Measurements from ENCODE around the gene JMY.

The JMY gene, protein sequence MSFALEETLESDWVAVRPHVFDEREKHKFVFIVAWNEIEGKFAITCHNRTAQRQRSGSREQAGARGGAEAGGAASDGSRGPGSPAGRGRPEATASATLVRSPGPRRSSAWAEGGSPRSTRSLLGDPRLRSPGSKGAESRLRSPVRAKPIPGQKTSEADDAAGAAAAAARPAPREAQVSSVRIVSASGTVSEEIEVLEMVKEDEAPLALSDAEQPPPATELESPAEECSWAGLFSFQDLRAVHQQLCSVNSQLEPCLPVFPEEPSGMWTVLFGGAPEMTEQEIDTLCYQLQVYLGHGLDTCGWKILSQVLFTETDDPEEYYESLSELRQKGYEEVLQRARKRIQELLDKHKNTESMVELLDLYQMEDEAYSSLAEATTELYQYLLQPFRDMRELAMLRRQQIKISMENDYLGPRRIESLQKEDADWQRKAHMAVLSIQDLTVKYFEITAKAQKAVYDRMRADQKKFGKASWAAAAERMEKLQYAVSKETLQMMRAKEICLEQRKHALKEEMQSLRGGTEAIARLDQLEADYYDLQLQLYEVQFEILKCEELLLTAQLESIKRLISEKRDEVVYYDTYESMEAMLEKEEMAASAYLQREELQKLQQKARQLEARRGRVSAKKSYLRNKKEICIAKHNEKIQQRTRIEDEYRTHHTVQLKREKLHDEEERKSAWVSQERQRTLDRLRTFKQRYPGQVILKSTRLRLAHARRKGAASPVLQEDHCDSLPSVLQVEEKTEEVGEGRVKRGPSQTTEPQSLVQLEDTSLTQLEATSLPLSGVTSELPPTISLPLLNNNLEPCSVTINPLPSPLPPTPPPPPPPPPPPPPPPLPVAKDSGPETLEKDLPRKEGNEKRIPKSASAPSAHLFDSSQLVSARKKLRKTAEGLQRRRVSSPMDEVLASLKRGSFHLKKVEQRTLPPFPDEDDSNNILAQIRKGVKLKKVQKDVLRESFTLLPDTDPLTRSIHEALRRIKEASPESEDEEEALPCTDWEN

DNA sequence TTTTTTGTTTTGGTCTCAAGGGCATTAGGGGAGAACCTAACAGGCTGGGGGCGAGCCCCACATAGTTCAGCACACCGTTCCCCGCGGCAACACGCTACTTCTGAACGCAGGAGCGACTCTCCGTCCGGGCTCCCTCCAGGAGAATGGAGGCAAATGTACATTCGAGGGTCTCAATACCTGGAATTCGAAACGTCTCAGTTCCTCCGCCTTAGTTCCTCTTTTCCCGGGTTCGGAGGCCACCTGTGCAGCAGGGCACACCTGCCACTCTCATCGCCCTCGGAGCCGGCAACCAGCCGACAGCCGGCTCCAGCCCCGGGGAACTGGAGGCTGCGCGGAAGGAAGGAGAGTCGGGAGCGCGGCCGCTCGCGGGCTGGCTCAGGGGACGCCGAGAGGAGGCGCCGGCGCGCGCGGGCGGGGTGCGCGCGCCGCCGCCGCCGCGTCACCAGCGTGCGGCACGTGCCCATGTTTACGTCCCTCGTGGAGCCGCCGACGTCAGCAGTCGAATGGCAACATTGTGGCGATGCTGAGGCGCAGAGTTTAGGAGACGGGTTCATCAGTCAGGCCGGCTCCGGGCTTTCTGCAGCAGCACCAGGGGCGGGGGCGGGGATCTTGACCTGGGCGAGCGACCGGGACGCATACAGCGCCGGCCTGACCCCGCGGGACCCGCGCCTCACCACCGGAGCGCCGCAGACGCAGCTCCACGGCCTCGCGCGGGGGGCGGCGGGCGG, at the start of gene JMY:
Gene JMY (plus strand): TSS at position 498 of the 728 bp plus-strand sequence. CDS start 520 bp downstream, outside the sequence.
- peak; percentile 72 for DNase-seq (ENCODE audit: low read depth)

DNA sequence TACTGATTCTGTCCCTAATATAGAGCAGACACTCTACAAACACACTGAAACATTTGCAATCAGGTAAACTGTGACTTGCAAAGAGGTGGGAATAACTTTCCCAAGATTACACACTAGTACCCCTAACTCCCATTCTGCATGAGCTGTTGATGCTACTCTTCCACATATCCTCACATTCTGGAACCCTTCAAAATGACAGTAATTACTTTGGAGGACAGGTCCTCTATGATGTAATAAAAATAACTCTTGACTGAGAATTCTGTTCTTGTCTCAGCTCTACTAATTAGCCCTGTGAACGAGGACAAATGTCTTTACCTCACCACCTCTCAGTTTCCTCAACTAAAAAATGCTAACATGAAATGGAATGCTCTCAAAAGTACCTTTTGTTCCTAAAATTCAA, 49.5 kb upstream of the JMY start:
- no peak for DNase-seq (ENCODE audit: low read depth)

DNA sequence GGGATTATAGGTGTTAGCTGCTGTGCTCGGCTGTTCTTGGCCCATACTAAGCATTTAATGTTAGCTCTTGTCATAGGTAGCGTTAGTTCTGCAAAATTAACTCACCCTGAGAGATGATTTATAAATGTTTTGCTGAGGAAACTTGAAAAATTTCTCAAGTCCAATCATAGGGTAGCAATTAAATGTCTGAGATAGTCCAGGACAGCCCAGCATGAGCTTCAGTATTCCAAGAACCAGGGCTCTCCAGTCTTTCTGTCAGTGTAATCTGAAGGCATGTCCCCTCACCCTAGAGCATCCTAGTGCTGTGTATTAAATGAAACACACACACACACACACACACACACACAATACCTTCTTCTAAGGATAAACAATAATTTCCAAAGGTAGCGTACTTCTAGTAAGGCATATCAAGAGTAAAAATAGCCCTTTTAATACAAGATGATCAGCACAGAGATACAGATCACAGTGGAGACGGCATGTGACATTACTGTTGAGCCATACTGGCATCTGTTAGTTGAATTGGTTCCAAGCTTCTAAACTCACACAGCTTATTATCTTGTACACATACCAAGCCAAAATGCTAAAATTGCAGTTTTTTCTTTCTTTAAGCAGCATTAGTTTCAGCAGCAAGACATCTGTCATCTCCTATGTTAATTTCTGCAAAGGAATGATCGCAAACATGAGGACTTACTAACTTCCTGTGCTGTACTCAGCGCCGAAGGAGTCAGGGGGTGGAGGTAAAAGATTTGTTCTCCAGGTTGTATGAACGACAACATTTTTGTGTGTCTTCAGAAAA, 46.3 kb upstream of the JMY start:
- no peak for DNase-seq (ENCODE audit: low read depth)

DNA sequence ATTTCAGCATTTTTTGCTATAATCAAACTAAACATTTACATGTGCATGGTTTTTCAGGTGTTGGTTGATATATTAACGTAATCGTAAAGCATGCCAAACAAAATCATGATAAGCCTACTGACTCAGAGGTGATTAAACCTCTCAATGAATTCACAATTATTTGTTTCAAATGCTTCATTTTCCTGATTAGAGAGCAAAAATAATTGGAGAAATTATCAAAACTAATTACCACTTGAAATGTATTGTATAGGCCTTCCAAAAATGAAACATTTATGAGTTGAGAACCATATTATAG, 45.7 kb upstream of the JMY start:
- no peak for DNase-seq (ENCODE audit: low read depth)

DNA sequence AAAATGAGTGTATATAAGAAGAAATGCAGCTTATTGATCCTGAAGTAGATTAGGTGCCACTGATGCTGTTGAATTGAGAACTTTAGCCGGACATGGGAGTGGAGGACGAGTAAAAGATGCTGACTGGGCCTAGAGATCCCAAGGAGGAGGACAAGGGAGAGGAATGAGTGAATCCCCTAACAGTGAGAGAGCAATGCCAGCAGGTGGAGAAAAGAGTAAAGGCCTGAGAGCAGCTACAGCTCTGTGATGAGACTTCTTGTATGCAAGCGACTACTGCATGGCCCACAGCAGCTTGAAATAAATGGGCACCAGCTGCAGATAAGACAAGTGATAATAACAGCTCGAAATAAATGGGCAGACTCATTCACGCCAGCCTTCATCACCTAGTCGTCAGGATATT, 44.5 kb upstream of the JMY start:
- DNase-seq (ENCODE audit: low read depth), result no peak

DNA sequence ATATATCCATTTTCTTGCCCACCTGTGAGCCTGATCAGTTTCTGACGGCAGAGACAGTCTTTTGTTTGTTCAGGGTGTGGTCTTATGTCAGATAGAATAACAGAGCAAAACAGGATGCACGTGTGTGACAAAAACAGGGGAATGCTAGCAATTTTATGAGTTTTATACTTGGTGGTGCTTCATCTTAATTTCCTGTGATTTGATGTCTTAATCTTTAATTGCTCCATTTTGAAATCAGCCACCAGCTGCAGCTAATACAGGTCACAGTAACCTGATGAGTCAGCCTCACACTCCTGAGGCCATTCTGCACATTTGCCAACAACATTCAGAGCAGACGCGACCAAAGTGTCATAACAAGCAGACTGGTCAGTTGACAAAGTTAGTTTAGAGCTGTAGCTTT, 42.3 kb upstream of the JMY start:
- no peak for DNase-seq (ENCODE audit: low read depth)

DNA sequence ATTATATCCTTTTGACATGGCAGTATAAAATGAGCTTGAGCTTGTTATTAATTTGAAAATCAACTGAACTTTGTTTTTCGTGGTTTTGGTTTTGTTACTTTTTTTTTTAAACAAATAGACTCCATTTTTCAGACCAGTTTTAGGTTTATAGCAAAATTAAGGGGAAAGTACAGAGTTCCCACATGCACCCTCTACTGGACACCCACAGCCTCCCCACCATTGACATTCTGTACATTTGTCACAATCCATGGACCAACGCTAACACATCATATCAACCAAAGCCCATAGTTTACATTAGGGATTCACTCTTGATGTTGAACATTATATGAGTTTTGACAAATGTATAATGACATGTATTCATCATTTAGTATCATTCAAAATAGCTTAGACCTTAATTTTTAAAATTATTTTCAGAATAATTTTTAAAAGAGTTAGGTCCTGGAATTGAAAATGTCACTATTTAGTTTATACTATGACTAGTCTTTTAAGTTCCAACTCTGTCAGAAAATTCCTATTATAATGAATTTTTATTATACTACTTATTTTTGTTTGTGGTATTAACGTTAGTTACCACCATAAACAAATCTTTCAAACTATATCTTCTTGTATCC, 35.3 kb upstream of the JMY start:
- no peak for DNase-seq (ENCODE audit: low read depth)

DNA sequence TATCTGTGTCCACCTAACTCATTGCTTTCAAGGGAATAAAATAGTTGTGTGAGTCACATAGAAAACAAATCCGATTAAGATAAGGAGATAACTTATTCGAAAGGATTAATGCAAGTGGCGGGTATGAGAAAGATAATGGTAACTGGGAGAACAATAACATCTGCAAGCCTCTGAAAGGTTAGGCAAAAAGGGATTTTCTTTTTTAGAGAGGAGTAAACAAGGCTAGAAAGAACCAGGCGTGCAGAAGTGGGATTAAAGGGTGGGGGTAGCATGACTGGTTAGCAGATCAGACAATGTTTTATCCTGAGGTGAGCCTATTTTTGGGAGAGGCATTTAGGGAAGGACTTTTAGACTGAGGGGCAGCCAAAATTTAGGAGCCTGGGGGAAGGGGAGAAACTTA, 34.7 kb upstream of the JMY start:
- peak; percentile 70 for DNase-seq (ENCODE audit: low read depth)

DNA sequence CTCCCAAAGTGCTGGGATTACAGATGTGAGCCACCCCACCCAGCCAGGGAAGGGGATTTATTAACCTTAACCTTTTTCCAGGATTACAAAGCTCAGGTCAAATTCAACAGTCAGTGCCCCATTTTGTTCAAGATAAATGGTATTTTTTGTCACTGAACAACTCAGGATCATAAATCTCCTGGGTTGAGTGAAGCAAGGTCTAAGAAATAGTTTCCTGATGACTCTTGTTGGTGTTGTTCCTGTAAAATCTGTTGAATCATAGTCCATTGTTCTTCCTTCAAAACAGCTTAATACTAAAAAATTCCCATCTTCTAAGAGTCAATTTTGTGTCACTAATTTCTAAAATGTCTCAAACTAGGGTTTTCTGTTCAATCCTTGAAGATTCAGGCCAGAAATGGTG, 33.9 kb upstream of the JMY start:
- peak; percentile 79 for DNase-seq (ENCODE audit: low read depth)

DNA sequence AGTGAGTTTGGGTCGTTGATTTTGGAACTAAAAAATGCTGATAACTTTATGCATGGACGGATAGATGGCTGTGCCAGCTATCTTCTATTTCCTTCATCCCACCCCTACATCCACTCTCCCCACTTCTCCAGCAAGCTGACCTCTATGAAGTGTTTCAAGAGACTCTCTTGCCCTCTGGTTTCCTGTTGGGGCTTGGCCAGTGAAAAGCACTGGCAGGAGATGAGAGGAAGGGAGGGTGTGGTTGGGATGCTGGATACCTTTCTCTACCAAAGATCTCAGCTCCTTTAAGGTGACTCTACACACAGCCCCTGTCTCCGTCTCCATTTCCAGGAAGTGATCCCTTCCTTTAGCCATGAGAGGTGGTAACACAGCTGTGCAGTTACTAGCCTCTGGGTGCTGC, 30.0 kb upstream of the JMY start:
- DNase-seq (ENCODE audit: low read depth), result no peak

DNA sequence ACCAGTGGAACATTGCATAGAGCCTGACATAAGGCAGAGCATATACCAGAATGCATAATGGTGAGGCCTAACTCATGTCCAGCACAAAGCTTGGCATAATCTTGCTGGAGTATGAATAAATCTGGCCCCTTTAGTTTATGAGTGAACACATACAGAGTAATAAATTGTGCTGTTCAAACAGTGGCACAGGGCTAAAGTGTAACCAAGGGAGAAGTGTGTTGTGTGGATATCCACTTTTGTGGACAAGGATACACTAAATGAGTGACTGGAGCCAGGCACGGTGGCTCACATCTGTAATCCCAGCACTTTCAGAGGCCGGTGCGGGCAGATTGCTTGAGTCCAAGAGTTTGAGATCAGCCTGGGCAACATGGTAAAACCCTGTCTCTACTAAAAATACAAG, 29.4 kb upstream of the JMY start:
- DNase-seq (ENCODE audit: low read depth), result no peak

DNA sequence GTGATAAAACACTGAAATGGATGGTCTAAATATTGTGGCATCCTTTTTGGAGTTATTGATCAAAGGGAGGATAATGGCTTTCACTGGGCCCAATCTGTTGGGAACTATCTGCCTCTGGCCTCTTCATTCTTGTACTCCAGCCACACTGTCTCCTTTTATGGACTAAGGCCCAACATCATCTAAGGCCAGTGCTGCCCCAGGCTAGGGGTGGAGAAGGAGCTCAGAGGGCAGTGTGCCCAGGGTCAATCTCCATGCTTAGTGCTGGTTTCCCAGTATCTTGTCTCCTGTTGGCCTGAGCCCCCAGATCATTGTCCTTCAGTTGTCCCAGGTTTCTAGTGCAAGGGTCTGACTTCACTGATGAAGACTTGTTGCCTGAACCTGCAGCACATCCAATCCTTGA, 26.4 kb upstream of the JMY start:
- no peak for DNase-seq (ENCODE audit: low read depth)

DNA sequence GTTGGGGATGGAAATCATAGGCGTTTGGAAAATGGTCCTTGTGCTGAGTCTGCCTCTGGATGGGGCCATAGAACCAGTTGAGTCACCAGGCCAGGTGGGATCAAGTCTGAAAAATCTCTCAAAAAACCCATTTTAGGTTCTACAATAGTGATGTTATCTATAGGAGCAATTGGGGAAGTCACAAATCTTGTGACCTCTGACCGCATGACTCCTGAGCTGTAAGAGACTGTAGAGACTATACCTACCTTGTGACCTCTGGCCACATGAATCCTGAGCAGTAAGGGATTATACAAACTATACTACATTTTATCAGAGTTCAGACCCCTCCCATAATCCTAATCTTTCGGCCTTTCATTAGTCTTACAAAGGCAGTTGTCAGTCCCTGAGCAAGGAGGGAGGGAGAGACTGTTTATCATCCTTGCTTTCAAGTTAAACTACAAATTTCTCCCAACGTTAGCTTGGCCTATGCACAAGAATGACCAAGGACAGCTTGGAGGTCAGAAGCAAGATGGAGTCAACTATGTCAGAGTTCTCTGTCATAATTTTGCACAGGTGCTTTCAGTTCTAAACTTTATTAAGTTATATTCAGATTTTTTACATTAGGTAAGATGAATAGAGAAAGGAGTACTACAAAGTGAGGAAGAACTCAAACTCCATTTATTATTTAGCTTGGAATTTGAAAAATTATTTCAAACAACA, 11.5 kb upstream of the JMY start:
- DNase-seq (ENCODE audit: low read depth), result no peak

DNA sequence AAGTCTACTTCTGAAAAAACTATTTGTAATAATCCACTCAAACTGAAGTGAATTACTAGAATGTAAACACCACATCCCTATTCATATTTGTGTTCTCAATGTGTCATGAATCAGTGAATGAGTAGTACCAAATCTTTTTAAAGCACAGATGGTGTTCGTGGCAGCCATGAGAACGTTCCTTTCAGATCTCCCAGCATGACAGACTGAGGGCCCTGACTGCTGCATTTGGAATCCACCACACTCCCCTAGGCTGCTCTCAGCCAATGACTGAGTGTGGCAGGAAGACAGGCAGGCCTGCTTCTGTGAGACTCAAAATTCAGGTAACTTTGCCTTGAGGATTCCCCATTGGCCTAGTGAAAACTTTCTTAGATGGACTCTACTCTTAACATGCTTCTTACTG, 10.9 kb upstream of the JMY start:
- DNase-seq (ENCODE audit: low read depth), result no peak

DNA sequence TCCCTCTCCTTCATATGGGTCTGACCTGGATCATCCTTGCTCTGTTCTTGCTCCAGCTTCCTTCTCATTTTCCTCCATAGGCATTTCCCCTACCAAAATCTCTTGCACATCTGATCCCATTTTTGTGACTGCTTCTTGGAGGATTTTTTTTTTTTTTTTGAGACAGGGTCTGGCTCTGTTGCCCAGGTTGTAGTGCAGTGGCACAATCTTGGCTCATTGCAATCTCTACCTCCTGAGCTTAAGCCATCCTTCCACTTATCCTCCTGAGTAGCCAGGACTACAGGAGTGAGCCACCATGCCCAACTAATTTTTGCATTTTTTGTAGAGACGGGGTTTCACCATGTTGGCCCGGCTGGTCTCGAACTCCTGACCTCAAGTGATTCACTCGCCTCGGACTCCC, 10.5 kb upstream of the JMY start:
- no peak for DNase-seq (ENCODE audit: low read depth)

DNA sequence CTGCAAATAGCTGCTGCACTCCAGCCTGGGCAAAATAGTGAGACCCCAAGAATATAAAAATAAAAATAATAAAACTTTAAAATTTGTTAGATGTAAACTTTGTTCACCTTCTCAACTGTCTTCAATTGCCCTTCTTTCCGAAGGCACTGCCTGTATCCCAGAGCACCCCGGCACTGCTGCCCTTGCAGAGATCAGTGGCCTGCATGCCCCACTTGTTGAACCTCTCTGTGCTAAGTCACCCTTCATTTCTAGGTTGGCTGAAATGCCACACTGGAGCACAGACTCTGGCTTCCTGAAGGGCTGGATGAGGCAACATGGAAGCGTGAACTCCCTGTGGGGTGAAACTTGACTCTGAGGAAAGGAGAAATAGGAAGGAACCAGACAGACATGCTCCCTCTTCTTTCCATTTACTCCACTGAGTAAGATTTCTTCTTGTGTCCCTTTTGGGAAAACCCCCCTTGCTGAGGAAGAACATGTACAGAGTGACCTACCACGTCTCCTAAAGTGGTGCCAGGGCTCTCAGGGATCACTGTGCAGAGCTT, 8.4 kb upstream of the JMY start:
- no peak for DNase-seq (ENCODE audit: low read depth)

DNA sequence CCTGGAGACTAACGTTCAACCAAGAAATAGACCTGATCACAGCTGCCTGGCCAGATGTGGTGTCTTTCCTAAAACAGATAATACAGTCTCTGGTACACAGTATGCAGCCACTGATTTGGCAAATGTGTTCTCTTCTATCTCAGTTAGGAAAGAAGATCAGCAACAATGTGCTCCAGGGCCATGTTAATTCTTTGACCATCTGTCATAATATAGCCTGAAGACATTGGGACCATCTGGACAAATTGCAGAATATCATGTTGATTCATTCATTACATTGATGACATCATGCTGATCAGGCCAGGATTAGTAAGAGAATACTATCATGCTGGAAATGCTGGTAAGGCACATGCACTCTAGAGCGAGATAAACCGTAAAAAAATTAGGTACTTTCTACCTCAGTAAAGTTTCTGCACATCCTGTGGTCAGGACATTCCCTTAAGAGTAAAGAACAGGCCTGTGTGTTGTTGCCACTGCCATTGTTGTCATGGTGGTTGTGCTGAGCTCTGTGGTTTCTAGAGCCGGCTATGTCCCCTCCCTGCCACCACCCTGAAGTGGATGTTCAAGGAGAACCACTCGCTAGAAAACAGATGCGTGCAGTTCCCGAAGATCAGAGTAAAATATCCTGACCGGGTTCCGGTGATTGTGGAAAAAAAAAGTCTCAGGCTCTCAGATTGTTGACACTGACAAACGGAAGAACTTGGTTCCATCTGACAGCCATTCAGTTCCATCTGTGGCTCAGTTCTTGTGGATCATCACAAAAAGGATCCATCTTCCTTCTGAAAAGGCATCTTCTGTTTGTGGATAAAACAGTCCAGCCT, 6.4 kb upstream of the JMY start:
- no peak for DNase-seq (ENCODE audit: low read depth)

DNA sequence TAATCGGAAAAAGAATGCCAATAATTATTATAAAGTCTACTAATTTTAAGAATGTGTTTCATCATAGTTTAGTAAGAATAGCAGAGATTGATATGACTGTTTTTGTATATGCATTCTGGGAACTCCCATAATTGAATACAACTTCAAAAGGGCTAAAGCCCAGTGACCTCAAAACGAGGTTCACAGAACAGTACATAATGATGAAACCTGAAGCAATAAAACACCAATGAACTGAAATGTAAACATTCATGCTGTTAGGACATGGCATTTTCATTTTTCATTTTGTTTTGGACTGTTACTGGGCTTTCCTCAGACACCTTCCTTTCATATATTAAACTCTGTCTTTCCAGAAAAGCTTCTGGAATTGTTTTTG, 684 bp upstream of the JMY start:
- DNase-seq (ENCODE audit: low read depth), result peak; percentile 52

DNA sequence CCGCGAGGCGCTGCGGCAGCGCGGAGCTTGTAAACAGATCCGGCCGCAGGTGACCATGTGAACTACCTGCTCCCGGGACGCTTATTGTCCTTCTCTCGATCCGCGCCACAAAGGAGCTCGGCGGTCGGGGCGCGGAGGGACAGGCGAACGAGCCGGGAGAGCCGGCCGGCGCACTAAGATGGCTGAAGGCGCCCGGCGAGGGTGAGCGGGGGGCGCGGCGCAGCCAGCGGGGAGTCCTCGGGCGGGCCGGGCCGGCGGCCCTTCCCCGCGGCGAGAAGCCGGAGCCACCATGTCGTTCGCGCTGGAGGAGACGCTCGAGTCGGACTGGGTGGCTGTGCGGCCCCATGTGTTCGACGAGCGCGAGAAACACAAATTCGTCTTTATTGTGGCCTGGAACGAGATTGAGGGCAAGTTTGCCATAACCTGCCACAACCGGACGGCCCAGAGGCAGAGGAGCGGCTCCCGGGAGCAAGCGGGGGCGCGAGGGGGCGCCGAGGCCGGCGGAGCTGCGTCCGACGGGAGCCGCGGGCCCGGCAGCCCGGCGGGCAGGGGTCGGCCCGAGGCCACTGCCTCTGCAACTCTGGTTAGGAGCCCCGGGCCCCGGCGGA, 535 bp downstream of the JMY start:
- DNase-seq (ENCODE audit: low read depth), result peak; percentile 18
